ENCODE data around the gene COMMD1.
"Not testable (repeated sequence)": the region's sequence is repeated elsewhere in the genome, so short reads cannot be mapped to it uniquely, and the experiment has no call there.

The COMMD1 gene

GRCh38 chr2:61966087-61966727, 60.7 kb downstream of the COMMD1 start:
- DNase-seq, result peak in 2 of 3 donors; percentile 12 to 14

- no peak for DNase-seq
Measured at GRCh38 chr2:61967262-61967661, 61.8 kb downstream of the COMMD1 start.

GRCh38 chr2:61969376-61969775, 63.9 kb downstream of the COMMD1 start:
- no peak for DNase-seq

- DNase-seq, result no peak
Measured at GRCh38 chr2:61970807-61971556, 65.5 kb downstream of the COMMD1 start.

GRCh38 chr2:61978522-61978921, 73.0 kb downstream of the COMMD1 start:
- DNase-seq, result peak; percentile 47 to 69 (median 65)

- DNase-seq, result no peak
Measured at GRCh38 chr2:61980758-61981157, 75.3 kb downstream of the COMMD1 start.

- no peak for DNase-seq
Measured at GRCh38 chr2:61984682-61985081, 79.2 kb downstream of the COMMD1 start.

- peak; percentile 22 to 44 (median 30) for DNase-seq
Measured at GRCh38 chr2:61988462-61989366, 83.2 kb downstream of the COMMD1 start.

- DNase-seq, result peak; percentile 54 to 73 (median 72)
Measured at GRCh38 chr2:61993422-61994024, 88.0 kb downstream of the COMMD1 start.

- no peak for DNase-seq
Measured at GRCh38 chr2:61994531-61994930, 89.1 kb downstream of the COMMD1 start.

GRCh38 chr2:61995065-61995464, 89.6 kb downstream of the COMMD1 start:
- peak; percentile 15 to 25 (median 20) for DNase-seq

GRCh38 chr2:61995515-61995914, 90.0 kb downstream of the COMMD1 start:
- peak; percentile 15 to 22 (median 17) for DNase-seq

- no peak for DNase-seq
Measured at GRCh38 chr2:61998426-61998825, 93.0 kb downstream of the COMMD1 start.

GRCh38 chr2:62000538-62000937, 95.1 kb downstream of the COMMD1 start:
- DNase-seq, result no peak

- no peak for DNase-seq
Measured at GRCh38 chr2:62001431-62001830, 96.0 kb downstream of the COMMD1 start.

- DNase-seq, result not testable (repeated sequence)
Measured at GRCh38 chr2:62004428-62004827, 99.0 kb downstream of the COMMD1 start.

GRCh38 chr2:62007555-62007954, 102.1 kb downstream of the COMMD1 start:
- no peak for DNase-seq

- peak; percentile 7 to 34 (median 29) for DNase-seq
Measured at GRCh38 chr2:62010632-62011256, 105.3 kb downstream of the COMMD1 start.

- no peak for DNase-seq
Measured at GRCh38 chr2:62013641-62014040, 108.2 kb downstream of the COMMD1 start.

GRCh38 chr2:62014102-62014501, 108.6 kb downstream of the COMMD1 start:
- peak; percentile 19 to 30 (median 25) for DNase-seq

- no peak for DNase-seq
Measured at GRCh38 chr2:62016957-62017356, 111.5 kb downstream of the COMMD1 start.

- DNase-seq, result no peak
Measured at GRCh38 chr2:62029910-62030309, 124.4 kb downstream of the COMMD1 start.
